ENCODE results near the gene RYR2. TPM values are rescaled to one million over a fixed set of nuclear protein-coding genes. Genes with fewer than 3 reads are reported as not detected.

RYR2 gene
- total and polyA plus RNA-seq, 2 of the 8 experiments (the other 6 are each of a cell fraction or from before 2014, with no cell fraction given): 1.3 to 4.4 TPM

- Histone ChIP-seq H3K9me3 (ENCODE audit: insufficient read depth in 2 of 2, low read depth in 1 of 2, low read length in 1 of 2) (no peaks in the 10 kb centered on the region), H2BK15ac (ENCODE audit: low read length) (no peak overlapping the region), H3K4me2 (ENCODE audit: insufficient read depth in 1 of 2, low read depth in 2 of 2, low read length in 2 of 2) (no peak overlapping the region), H3K36me3 (ENCODE audit: control insufficient read depth in 2 of 4, insufficient read depth in 4 of 4, low read length in 3 of 4) (no peaks in the 10 kb centered on the region), H2BK120ac (replicated peaks; ENCODE audit: low read depth, low read length) (no peak overlapping the region), H4K5ac (ENCODE audit: insufficient read length, low read depth, low read length) (no peak overlapping the region), H3K4me1 (replicated peaks in 1 of 4; ENCODE audit: control insufficient read depth in 3 of 4, insufficient read depth in 4 of 4, low read length in 3 of 4) (no peaks in the 10 kb centered on the region), H3K27ac (ENCODE audit: low read depth, low read length) (no peak overlapping the region), H2AFZ (ENCODE audit: low read length) (no peak overlapping the region), H3K14ac (ENCODE audit: insufficient read length) (no peak overlapping the region), H3K4me3 (ENCODE audit: extremely low read depth in 1 of 4, insufficient read depth in 2 of 4, low read depth in 3 of 4, low read length in 4 of 4) (no peak overlapping the region), H4K91ac (replicated peaks; ENCODE audit: insufficient read length, low read length) (no peak overlapping the region), H4K8ac (ENCODE audit: extremely low read depth, insufficient read depth, low read length) (no peak overlapping the region), H3K79me2 (ENCODE audit: control insufficient read depth in 1 of 2, insufficient read depth in 2 of 2, low read length in 2 of 2) (no peaks in the 10 kb centered on the region), H2BK20ac (ENCODE audit: low read length) (no peak overlapping the region), H2AK5ac (ENCODE audit: low read depth, low read length) (no peak overlapping the region), H3K79me1 (ENCODE audit: low read depth, low read length) (no peaks in the 10 kb centered on the region), H3K23ac (ENCODE audit: insufficient read length) (no peak overlapping the region), H3K4ac (replicated peaks; ENCODE audit: insufficient read length, low read depth, low read length) (no peak overlapping the region), H2BK12ac (ENCODE audit: low read depth, low read length) (no peak overlapping the region), H2BK5ac (ENCODE audit: low read depth, low read length) (no peak overlapping the region), H3K56ac (replicated peaks; ENCODE audit: insufficient read length, low read depth, low read length) (no peak overlapping the region), H4K20me1 (replicated peaks in 1 of 2; ENCODE audit: control insufficient read depth in 1 of 2, insufficient read depth in 2 of 2, low read length in 2 of 2) (no peaks in the 10 kb centered on the region), H3K9ac (replicated peaks in 1 of 4; ENCODE audit: extremely low read depth in 1 of 4, low read depth in 3 of 4, low read length in 3 of 4) (no peak overlapping the region), H3K23me2 (ENCODE audit: low read depth, low read length) (no peaks in the 10 kb centered on the region), H3K18ac (ENCODE audit: extremely low read depth, low read length) (no peak overlapping the region), H3K27me3 (replicated peaks in 1 of 4; ENCODE audit: control insufficient read depth in 3 of 4, extremely low read depth in 1 of 4, insufficient read depth in 3 of 4, low read length in 3 of 4) (no peaks in the 10 kb centered on the region)
- FAIRE-seq (no peak), DNase-seq (ENCODE audit: low read depth in 1 of 2, low spot score in 2 of 2) (no peak)
- ChIA-PET CTCF (ENCODE audit: partially characterized antibody) (no interaction called here), POLR2A (ENCODE audit: partially characterized antibody) (no interaction called here)
- WGBS, 2 experiments (ENCODE audit: extremely low coverage in 1 of 2, insufficient coverage in 1 of 2, insufficient read length in 1 of 2, insufficient replicate concordance in 2 of 2, low coverage in 1 of 2, low lambda C conversion rate in 2 of 2, missing lambda C conversion rate in 1 of 2): 86% methylated on average over 2 of the region's 2 CpGs; no CpG with 5 or more reads in 1 of the 2 experiments
- TF ChIP-seq CHD1 (IDR thresholded peaks at IDR 0.05; ENCODE audit: low read depth, low read length) (no peak), CBX5 (IDR thresholded peaks at IDR 0.05; ENCODE audit: low read depth, low read length) (no peak), GABPA (IDR thresholded peaks at IDR 0.05; ENCODE audit: borderline replicate concordance, insufficient read depth, low read length) (no peak), CTBP2 (IDR thresholded peaks at IDR 0.05; ENCODE audit: borderline replicate concordance, insufficient read depth, insufficient read length, low read length) (no peak), FOSL1 (IDR thresholded peaks at IDR 0.05; ENCODE audit: insufficient read depth, low read depth, low read length) (no peak), EZH2 (IDR thresholded peaks at IDR 0.05; ENCODE audit: low read depth, low read length, severe bottlenecking) (no peak), YY1 (IDR thresholded peaks at IDR 0.05; ENCODE audit: low read depth, low read length) (no peak), TCF12 (IDR thresholded peaks at IDR 0.05; ENCODE audit: low read depth, low read length) (no peak), CBX8 (IDR thresholded peaks at IDR 0.05; ENCODE audit: borderline replicate concordance, low read depth, low read length) (no peak), HDAC6 (IDR thresholded peaks at IDR 0.05; ENCODE audit: low read depth, low read length) (no peak)
- TF ChIP-seq, protein P1, sequence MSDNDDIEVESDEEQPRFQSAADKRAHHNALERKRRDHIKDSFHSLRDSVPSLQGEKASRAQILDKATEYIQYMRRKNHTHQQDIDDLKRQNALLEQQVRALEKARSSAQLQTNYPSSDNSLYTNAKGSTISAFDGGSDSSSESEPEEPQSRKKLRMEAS (IDR thresholded peaks at IDR 0.05): no peak
- TF ChIP-seq, protein P2, sequence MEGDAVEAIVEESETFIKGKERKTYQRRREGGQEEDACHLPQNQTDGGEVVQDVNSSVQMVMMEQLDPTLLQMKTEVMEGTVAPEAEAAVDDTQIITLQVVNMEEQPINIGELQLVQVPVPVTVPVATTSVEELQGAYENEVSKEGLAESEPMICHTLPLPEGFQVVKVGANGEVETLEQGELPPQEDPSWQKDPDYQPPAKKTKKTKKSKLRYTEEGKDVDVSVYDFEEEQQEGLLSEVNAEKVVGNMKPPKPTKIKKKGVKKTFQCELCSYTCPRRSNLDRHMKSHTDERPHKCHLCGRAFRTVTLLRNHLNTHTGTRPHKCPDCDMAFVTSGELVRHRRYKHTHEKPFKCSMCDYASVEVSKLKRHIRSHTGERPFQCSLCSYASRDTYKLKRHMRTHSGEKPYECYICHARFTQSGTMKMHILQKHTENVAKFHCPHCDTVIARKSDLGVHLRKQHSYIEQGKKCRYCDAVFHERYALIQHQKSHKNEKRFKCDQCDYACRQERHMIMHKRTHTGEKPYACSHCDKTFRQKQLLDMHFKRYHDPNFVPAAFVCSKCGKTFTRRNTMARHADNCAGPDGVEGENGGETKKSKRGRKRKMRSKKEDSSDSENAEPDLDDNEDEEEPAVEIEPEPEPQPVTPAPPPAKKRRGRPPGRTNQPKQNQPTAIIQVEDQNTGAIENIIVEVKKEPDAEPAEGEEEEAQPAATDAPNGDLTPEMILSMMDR (IDR thresholded peaks at IDR 0.05; ENCODE audit: control extremely low read depth in 1 of 3, insufficient read depth in 1 of 3, low read depth in 1 of 3, low read length in 3 of 3): peak in 2 of 3 experiments; percentile 23 to 30; a peak in 3 of 4 replicates
Observed at GRCh38 chr1:237591353-237591752, 549.4 kb downstream of the RYR2 start.
